ENCODE data around the gene OGDH.

- TF ChIP-seq CTCF (IDR thresholded peaks at IDR 0.05), result no peak
- TF ChIP-seq POLR2A (IDR thresholded peaks at IDR 0.05), result no peak
Measured at GRCh38 chr7:44720301-44720700, 113.9 kb downstream of the OGDH start.
